HepG2 (cell line): ENCODE data around the gene LIN28A. TPM values are rescaled to one million over a fixed set of nuclear protein-coding genes. Genes with fewer than 3 reads are reported as not detected.

Experiments used
- ATF7-NPFF ChIP-seq: sonication (generic); formaldehyde crosslinking; IDR thresholded peaks from 2 replicates; pipeline ENCODE4 v1.8.1; 2023; ENCODE audit warnings: mild to moderate bottlenecking, low read depth, missing genetic modification reagents, moderate library complexity
- CREM ChIP-seq, 2 experiments: sonication (generic) in 1 of 2; formaldehyde crosslinking in 1 of 2; IDR thresholded peaks; 2 replicates each; pipeline versions ENCODE4 v1.4.0 to v1.6.1; 2016 to 2020; ENCODE audit warnings: antibody characterized with exemption in 1 of 2, mild to moderate bottlenecking in 1 of 2, missing genetic modification reagents in 1 of 2
- ETV6 ChIP-seq: sonication (generic); formaldehyde crosslinking; conservative IDR thresholded peaks from 2 replicates; pipeline ENCODE4 v1.4.0; 2020; ENCODE audit warnings: missing genetic modification reagents
- EZH2 ChIP-seq: conservative IDR thresholded peaks from 2 replicates; pipeline ENCODE4 v1.6.1; 2012; ENCODE audit warnings: mild to moderate bottlenecking, low read depth, low read length, moderate library complexity
- HDAC2 ChIP-seq: sonication (generic); formaldehyde crosslinking; IDR thresholded peaks from 2 replicates; pipeline ENCODE4 v1.4.0; 2020; ENCODE audit warnings: missing genetic modification reagents
- HOMEZ ChIP-seq: IDR thresholded peaks from 2 replicates; pipeline ENCODE4 v1.6.1; 2016; ENCODE audit warnings: low read depth
- ISL2 ChIP-seq: sonication (generic); formaldehyde crosslinking; IDR thresholded peaks from 2 replicates; pipeline ENCODE4 v1.5.0; 2020; ENCODE audit warnings: missing genetic modification reagents
- KDM5A ChIP-seq: fragments of 200-600 bp; sonication (generic); IDR thresholded peaks from 2 replicates; pipeline ENCODE4 v1.7.0; 2018; ENCODE audit warnings: antibody characterized with exemption, mild to moderate bottlenecking, low read length, borderline replicate concordance
- KLF9 ChIP-seq: IDR thresholded peaks from 2 replicates; pipeline ENCODE4 v1.6.1; 2016; ENCODE audit warnings: low read depth
- KMT2B ChIP-seq: IDR thresholded peaks from 2 replicates; pipeline ENCODE4 v1.6.1; 2016; ENCODE audit warnings: missing genetic modification reagents, missing compliant biosample characterization
- MEF2D ChIP-seq: sonication (generic); formaldehyde crosslinking; IDR thresholded peaks from 2 replicates; pipeline ENCODE4 v1.5.1; 2020; ENCODE audit warnings: mild to moderate bottlenecking, missing genetic modification reagents
- MTERF4 ChIP-seq: sonication (generic); formaldehyde crosslinking; IDR thresholded peaks from 2 replicates; pipeline ENCODE4 v1.8.0; 2023; ENCODE audit warnings: mild to moderate bottlenecking, missing genetic modification reagents
- MXD3 ChIP-seq: IDR thresholded peaks from 2 replicates; pipeline ENCODE4 v1.6.1; 2016; ENCODE audit warnings: mild to moderate bottlenecking, missing biosample characterization, missing genetic modification reagents
- NR2F1 ChIP-seq, 2 experiments: fragments of 450-650 bp in 1 of 2; formaldehyde crosslinking in 1 of 2; IDR thresholded peaks; 2 replicates each; pipeline versions ENCODE4 v1.5.0 to v1.6.1; 2016 to 2020; ENCODE audit warnings: mild to moderate bottlenecking in 1 of 2, missing compliant biosample characterization in 1 of 2, missing genetic modification reagents in 1 of 2, moderate library complexity in 1 of 2
- SMAD3 ChIP-seq: sonication (generic); formaldehyde crosslinking; IDR thresholded peaks from 2 replicates; pipeline ENCODE4 v1.4.0; 2020; ENCODE audit warnings: missing genetic modification reagents
- SRSF9 ChIP-seq: fragments of 200-400 bp; formaldehyde crosslinking; IDR thresholded peaks from 2 replicates; pipeline ENCODE4 v1.6.1; 2018; ENCODE audit warnings: borderline replicate concordance, mild to moderate bottlenecking, low read depth, low read length; ENCODE audit not compliant: insufficient read depth, poor library complexity, severe bottlenecking
- TBL1XR1 ChIP-seq: fragments of 150-350 bp; IDR thresholded peaks from 2 replicates; pipeline ENCODE4 v1.6.1; 2014; ENCODE audit warnings: borderline replicate concordance, low read length; ENCODE audit not compliant: partially characterized antibody
- XBP1 ChIP-seq: sonication (generic); formaldehyde crosslinking; IDR thresholded peaks from 2 replicates; pipeline ENCODE4 v1.5.0; 2020; ENCODE audit warnings: missing genetic modification reagents
- ZBTB14 ChIP-seq: sonication (generic); formaldehyde crosslinking; IDR thresholded peaks from 2 replicates; pipeline ENCODE4 v1.4.0; 2020; ENCODE audit warnings: missing genetic modification reagents
- ZNF136 ChIP-seq: sonication (generic); formaldehyde crosslinking; IDR thresholded peaks from 2 replicates; pipeline ENCODE4 v1.8.1; 2022; ENCODE audit warnings: low read depth, mild to moderate bottlenecking, moderate library complexity, missing genetic modification reagents
- ZNF232 ChIP-seq: sonication (generic); formaldehyde crosslinking; IDR thresholded peaks from 2 replicates; pipeline ENCODE4 v1.4.0; 2020; ENCODE audit warnings: missing genetic modification reagents, borderline replicate concordance
- ZNF274 ChIP-seq: sonication (generic); formaldehyde crosslinking; IDR thresholded peaks from 2 replicates; pipeline ENCODE4 v1.5.1; 2020; ENCODE audit warnings: mild to moderate bottlenecking, missing genetic modification reagents
- ZNF431 ChIP-seq: sonication (generic); formaldehyde crosslinking; IDR thresholded peaks from 2 replicates; pipeline ENCODE4 v1.9.0; 2022; ENCODE audit warnings: missing genetic modification reagents, low read depth, mild to moderate bottlenecking, borderline replicate concordance
- ZNF576 ChIP-seq: sonication (generic); formaldehyde crosslinking; IDR thresholded peaks from 2 replicates; pipeline ENCODE4 v1.4.0; 2020; ENCODE audit warnings: mild to moderate bottlenecking, missing genetic modification reagents
- ZNF616 ChIP-seq: sonication (generic); formaldehyde crosslinking; IDR thresholded peaks from 2 replicates; pipeline ENCODE4 v1.5.0; 2020; ENCODE audit warnings: low read depth, mild to moderate bottlenecking, missing genetic modification reagents
- ZNF678 ChIP-seq: sonication (generic); formaldehyde crosslinking; IDR thresholded peaks from 2 replicates; pipeline ENCODE4 v1.4.0; 2020; ENCODE audit warnings: mild to moderate bottlenecking, missing genetic modification reagents
- ZNF792 ChIP-seq: IDR thresholded peaks from 2 replicates; pipeline ENCODE4 v1.6.1; 2016
- polyA plus RNA-seq, 8 experiments: library from polyadenylated mRNA; depleted of rRNA in 3 of 8; stranded (reverse) in 7 of 8; unstranded in 1 of 8; fragments of >200 nt; fragmentation: Illumina TruSeq in 4 of 8; extraction: Trizol in 4 of 8; gene quantifications; 2 replicates each; pipeline versions ENCODE4 v1.2.1 to v1.2.3, GENCODE V29; 2011 to 2016; ENCODE audit warnings: low read depth in 4 of 8, missing spikeins in 1 of 8, mixed read lengths in 1 of 8; ENCODE audit not compliant: insufficient read depth in 1 of 8
- total RNA-seq, 5 experiments: library from RNA; depleted of rRNA; stranded (reverse); fragments of >200 nt; fragmentation: Illumina TruSeq; extraction: Trizol; gene quantifications; 2 replicates each; pipeline ENCODE4 v1.2.3, GENCODE V29; 2016; ENCODE audit warnings: low read depth in 1 of 5

Gene LIN28A
- total and polyA plus RNA-seq, 2 of the 13 experiments (the other 11 are each of a cell fraction or from before 2014, with no cell fraction given): not detected

GRCh38 chr1:26408604-26409003 is 2.0 kb upstream of the LIN28A start (continued):
- TF ChIP-seq ATF7-NPFF (peak; percentile 100), ZNF232 (peak; percentile 100), MTERF4 (peak; percentile 100), HOMEZ (peak; percentile 99), ETV6 (CRISPR knock-in tag) (peak; percentile 100), SRSF9 (no peak), ZNF792 (CRISPR knock-in tag) (peak; percentile 100), HDAC2 (peak; percentile 99), ZNF616 (CRISPR knock-in tag) (peak; percentile 99), ZNF136 (CRISPR knock-in tag) (peak; percentile 100), ZNF576 (CRISPR knock-in tag) (peak; percentile 94; the same call in 1 of the 2 replicates), NR2F1 (CRISPR knock-in tag; IDR thresholded peaks at IDR 0.05) (peak; percentile 31 to 90; a peak in 3 of 4 replicates), MXD3 (CRISPR knock-in tag) (peak; percentile 100), XBP1 (peak; percentile 100), CREM (IDR thresholded peaks at IDR 0.05) (no peak), CREM (CRISPR knock-in tag; IDR thresholded peaks at IDR 0.05) (peak; percentile 90), MEF2D (peak; percentile 99), KMT2B (CRISPR knock-in tag) (peak; percentile 99), ZNF678 (peak; percentile 100), ISL2 (CRISPR knock-in tag) (peak; percentile 98), SMAD3 (CRISPR knock-in tag) (peak; percentile 100), KDM5A (no peak), ZNF274 (CRISPR knock-in tag) (peak; percentile 100), KLF9 (CRISPR knock-in tag) (peak; percentile 100), TBL1XR1 (no peak), ZBTB14 (peak; percentile 80), ZNF431 (CRISPR knock-in tag) (peak; percentile 100), EZH2 (no peak)
